ENCODE measurements around the gene P2RY8. TPM values are rescaled to one million over a fixed set of nuclear protein-coding genes. Genes with fewer than 3 reads are reported as not detected.
"Not testable (repeated sequence)": the region's sequence is repeated elsewhere in the genome, so short reads cannot be mapped to it uniquely, and the experiment has no call there.

P2RY8 gene
- total RNA-seq, 1 donor from 2014 or later: 1.9 TPM

- intact Hi-C loops (cut with DNase I): loop anchor here (1.0 to 10.0 kb wide), 5 partner anchors 62 to 1153 kb away; partner anchors contain the start of genes AKAP17A and SLC25A6
- ATAC-seq (peak; percentile 26), DNase-seq (ENCODE audit: missing footprints) (peak; percentile 91)
These were observed 82.8 kb downstream of the P2RY8 start for GRCh38 chrX:1453951-1454785.

- DNase-seq (ENCODE audit: missing footprints) (no peak), ATAC-seq (peak; percentile 19)
- intact Hi-C loops (cut with DNase I): loop anchor here (1.0 to 10.0 kb wide), 4 partner anchors 61 to 1154 kb away; partner anchors contain the start of genes AKAP17A and SLC25A6
These were observed 83.6 kb downstream of the P2RY8 start for GRCh38 chrX:1453395-1453783.

- ATAC-seq (peak; percentile 95), DNase-seq (ENCODE audit: missing footprints) (peak; percentile 100)
- intact Hi-C loops (cut with DNase I): loop anchor here (1.0 to 10.0 kb wide), 4 partner anchors 60 to 1155 kb away; partner anchors contain the start of genes AKAP17A and SLC25A6
These were observed 84.2 kb downstream of the P2RY8 start, which contains the start of gene ASMTL for GRCh38 chrX:1452516-1453394. ASMTL (minus strand) TSS chrX:1452909; CDS start chrX:1452840, 69 bp downstream.

GRCh38 chrX:1451661-1452515 is 85.1 kb downstream of the P2RY8 start:
- intact Hi-C loops (cut with DNase I): loop anchor here (5.0 to 10.0 kb wide), 3 partner anchors 140 to 1155 kb away; partner anchors contain the start of gene AKAP17A
- DNase-seq (ENCODE audit: missing footprints) (no peak), ATAC-seq (no peak)

- DNase-seq (ENCODE audit: missing footprints) (no peak), ATAC-seq (no peak)
- intact Hi-C loops (cut with DNase I): loop anchor here (5.0 to 10.0 kb wide), 3 partner anchors 141 to 1156 kb away; partner anchors contain the start of gene AKAP17A
These were observed 85.7 kb downstream of the P2RY8 start for GRCh38 chrX:1451251-1451660.

GRCh38 chrX:1450361-1451161 is 86.4 kb downstream of the P2RY8 start:
- ATAC-seq (no peak), DNase-seq (ENCODE audit: missing footprints) (no peak)
- intact Hi-C loops (cut with DNase I): loop anchor here (5.0 to 10.0 kb wide), 3 partner anchors 142 to 1157 kb away; partner anchors contain the start of gene AKAP17A

- intact Hi-C loops (cut with DNase I): loop anchor here (5.0 to 10.0 kb wide), 3 partner anchors 143 to 1158 kb away; partner anchors contain the start of gene AKAP17A
- DNase-seq (ENCODE audit: missing footprints) (no peak), ATAC-seq (no peak)
These were observed 87.2 kb downstream of the P2RY8 start for GRCh38 chrX:1449823-1450149.

GRCh38 chrX:1449036-1449822 is 87.8 kb downstream of the P2RY8 start:
- DNase-seq (ENCODE audit: missing footprints) (peak; percentile 9), ATAC-seq (no peak)
- intact Hi-C loops (cut with DNase I): no loop called here

GRCh38 chrX:1448573-1449001 is 88.4 kb downstream of the P2RY8 start:
- intact Hi-C loops (cut with DNase I); ATAC-seq: not testable (repeated sequence)
- peak; percentile 23 for DNase-seq (ENCODE audit: missing footprints)

GRCh38 chrX:1447969-1448572 is 88.9 kb downstream of the P2RY8 start:
- intact Hi-C loops (cut with DNase I); ATAC-seq: not testable (repeated sequence)
- DNase-seq (ENCODE audit: missing footprints): peak; percentile 20

GRCh38 chrX:1446984-1447968 is 89.7 kb downstream of the P2RY8 start:
- ATAC-seq; intact Hi-C loops (cut with DNase I): not testable (repeated sequence)
- DNase-seq (ENCODE audit: missing footprints): peak; percentile 23

- intact Hi-C loops (cut with DNase I): no loop called here
- DNase-seq (ENCODE audit: missing footprints) (no peak), ATAC-seq (no peak)
These were observed 92.2 kb downstream of the P2RY8 start for GRCh38 chrX:1444561-1445500.

GRCh38 chrX:1443496-1444075 is 93.4 kb downstream of the P2RY8 start:
- no peak for DNase-seq (ENCODE audit: missing footprints)
- intact Hi-C loops (cut with DNase I): no loop called here
- no peak for ATAC-seq
